ENCODE data around the gene CPLANE1.
"Not testable (repeated sequence)": the region's sequence is repeated elsewhere in the genome, so short reads cannot be mapped to it uniquely, and the experiment has no call there.

The CPLANE1 gene

DNA sequence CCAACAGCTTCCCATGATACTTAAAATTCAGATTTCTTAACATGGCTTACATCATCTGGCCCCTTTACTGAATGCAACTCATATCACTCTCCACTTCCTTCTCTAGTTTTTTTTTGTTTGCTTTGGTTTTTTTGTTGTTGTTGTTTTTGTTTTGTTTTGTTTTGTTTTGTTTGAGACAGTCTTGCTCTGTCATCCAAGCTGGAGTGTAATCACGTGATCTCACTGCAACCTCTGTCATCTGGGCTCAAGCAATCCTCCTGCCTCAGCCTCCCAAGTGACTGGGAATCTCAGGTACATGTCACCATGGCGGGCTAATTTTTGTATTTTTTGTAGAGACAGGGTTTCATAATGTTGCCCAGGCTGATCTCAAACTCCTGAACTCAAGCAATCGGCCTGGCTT lies 41.4 kb downstream of the CPLANE1 start:
- DNase-seq: no peak

DNA sequence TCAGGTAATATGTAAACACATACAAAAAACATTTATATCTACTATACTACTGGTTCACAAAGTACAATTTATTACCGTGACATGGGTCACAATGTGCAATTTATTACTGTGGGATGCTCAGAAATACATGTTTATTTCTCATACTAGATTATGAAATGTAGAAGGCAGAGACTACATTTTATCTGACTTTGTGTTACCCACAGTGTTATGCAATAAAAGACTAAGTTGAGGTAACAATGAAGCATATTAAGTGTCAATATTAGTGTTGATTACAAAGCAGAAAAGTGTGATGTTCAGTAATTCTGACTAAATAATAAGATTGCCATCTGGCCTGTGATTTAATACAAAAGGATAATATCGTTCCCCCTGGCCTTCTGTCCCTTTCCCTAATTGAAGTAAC lies 42.4 kb downstream of the CPLANE1 start:
- DNase-seq: no peak

GRCh38 chr5:37198842-37199241 lies 50.3 kb downstream of the CPLANE1 start:
- no peak for DNase-seq

DNA sequence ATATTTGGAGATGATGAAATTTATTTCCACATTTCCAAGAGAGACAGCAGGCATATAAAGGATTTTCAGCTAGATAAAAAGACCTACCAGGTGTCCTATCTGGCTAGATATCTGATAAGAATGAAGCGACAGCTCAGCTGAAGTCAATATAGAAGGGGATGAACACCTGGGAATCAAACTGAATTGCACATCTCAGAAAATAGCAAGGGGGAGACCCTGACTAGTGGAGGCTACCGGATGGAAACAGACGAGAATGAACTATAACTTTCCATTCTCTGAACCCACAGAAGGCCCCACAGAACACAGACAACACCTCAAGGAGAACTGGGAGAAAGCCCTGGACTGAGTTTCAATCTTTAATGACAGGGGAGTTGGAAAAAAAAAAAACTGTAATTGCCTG lies 51.1 kb downstream of the CPLANE1 start:
- DNase-seq: no peak

DNA sequence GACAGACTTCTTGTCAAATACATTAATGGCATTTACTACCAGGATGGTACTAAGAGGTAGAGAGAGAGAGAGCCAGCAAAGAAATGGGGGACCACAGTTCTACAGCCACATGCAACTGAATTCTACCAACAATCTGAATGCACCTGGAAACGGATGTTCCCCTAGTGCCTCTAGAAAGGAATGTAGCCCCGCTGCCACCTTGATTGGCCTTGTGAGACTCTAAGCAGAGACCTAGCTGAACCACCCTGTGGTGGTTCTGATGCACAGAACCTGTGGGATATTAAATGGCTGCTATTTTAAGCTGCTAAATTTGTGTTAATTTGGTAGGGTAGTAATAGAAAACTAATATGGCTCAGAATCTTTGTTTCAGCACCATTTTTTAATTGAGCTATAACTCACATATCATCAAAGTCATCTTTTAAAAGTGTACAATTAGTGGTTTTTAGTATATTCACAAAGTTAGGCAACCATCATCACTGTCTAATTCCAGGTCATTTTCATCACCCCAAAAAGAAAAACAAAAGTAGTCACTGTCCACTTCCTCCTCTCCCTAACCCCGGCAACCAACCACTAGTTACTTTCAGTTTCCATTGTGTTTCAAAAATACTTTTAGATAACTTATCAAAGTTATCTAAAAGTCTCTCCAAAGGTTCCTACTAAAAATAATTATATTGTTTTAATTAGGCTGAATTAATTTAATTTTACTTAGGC lies 51.7 kb downstream of the CPLANE1 start:
- DNase-seq: no peak

DNA sequence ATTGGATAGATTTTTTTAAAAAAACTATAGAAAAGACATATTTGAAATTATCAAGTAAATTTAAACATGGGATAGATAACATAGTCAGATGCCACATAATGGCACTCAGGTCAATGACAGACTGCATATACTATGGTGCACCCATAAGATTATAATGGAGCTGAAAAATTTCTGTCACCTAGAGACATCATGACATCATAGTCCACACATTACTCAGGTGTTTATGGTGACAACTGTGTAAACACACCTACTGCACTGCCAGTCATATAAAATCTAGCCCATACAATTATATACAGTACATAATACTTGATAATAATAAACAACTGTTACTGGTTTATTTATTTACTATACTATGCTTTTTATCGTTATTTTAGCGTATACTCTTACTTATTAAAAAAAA lies 58.6 kb downstream of the CPLANE1 start:
- DNase-seq: no peak

DNA sequence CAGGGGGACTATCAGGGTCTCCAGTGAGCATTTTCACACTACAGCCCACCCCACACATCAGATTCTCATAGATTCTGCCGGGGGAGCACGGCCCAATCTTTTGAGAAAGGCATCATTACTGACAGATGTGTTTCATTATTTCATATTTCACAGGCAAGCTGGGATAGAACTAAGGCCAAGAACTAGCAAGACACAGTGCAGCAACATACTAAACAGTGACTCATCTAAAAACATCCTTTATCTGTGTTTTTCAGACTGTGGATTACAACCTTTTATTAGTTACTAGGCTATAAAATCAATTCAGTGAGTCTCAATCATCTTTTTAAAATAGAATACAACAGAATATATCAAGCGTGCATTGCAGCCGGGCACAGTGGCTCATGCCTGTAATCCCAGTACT lies 59.8 kb downstream of the CPLANE1 start:
- no peak for DNase-seq

GRCh38 chr5:37187465-37187977 lies 61.7 kb downstream of the CPLANE1 start:
- no peak for DNase-seq

GRCh38 chr5:37184748-37185364 lies 64.3 kb downstream of the CPLANE1 start:
- no peak for DNase-seq

DNA sequence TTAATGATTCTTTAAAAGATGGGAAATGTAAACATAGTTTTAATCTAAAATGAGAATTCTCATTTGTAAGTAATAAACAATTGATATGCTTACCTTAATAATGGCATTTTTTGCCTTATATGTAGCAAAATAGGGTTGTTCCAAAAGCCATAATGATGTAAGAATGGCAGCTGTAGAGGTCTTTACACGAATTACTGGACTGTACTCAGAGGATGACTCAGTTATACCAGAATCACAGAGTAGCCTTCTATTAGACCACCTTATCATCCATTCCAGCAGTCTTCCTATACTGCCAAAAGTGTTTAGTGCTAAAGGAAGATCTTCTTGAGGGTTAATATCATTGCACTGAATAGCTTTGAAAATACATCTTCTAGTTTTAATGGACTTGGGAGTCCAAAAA lies 66.5 kb downstream of the CPLANE1 start:
- no peak for DNase-seq

DNA sequence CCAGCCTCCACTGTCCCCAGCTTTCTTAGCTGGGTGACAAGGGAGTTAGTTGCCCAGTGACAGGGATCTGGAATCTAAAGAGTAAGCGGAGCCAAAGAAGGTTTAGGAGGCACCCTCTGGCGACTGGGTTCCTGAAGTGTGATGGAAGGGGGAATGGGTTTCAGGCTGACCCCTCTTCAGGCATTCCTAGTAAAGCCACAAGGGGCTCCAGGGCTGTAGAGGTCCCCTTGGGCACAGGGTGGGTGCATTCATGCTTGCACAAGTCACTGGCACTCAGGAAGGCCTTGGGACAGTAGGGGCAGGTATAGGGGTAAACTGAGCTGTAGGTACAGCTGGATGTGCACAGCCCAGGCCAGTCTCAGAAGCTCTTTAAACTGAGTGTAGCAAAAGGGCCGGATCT lies 74.2 kb downstream of the CPLANE1 start:
- DNase-seq: no peak

DNA sequence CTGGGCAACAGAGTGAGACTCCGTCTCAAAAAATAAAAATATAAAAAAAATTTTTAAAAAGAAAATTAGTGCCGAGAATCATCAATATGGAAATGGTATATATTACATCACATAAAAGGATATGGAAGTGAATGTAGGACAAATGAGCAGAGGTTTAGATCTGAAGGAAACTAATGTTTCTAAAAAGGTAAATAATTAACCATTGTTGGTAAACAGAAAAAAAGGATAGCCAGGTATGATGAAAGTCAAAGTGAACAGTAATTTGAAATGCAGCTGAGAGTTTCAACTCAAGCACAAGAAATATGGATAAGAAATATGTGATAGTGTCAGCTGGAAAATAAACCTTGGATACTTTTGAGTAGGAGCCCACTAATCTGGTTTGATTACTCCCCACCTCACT lies 76.2 kb downstream of the CPLANE1 start:
- no peak for DNase-seq

- no peak for DNase-seq
These were observed 78.3 kb downstream of the CPLANE1 start for GRCh38 chr5:37170856-37171255.

DNA sequence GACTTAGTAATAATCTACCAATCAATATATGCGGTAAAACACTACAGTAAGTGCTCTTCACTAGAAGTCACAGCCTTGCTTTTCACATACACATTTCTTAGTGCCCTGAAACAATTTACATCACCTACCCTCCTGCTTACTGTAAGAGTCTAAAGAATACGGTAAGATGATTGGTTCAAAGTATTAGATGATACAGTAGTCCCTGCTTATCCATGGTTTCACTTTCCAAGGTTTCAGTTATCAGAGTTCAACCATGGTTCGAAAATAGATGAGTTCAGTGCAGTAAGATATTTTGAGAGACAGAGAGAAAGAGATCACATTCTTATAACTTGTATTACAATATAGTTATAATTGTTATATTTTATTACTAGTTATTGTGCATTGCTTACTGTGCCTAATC lies 83.0 kb downstream of the CPLANE1 start:
- DNase-seq: no peak

GRCh38 chr5:37165761-37166160 lies 83.4 kb downstream of the CPLANE1 start:
- DNase-seq: no peak

DNA sequence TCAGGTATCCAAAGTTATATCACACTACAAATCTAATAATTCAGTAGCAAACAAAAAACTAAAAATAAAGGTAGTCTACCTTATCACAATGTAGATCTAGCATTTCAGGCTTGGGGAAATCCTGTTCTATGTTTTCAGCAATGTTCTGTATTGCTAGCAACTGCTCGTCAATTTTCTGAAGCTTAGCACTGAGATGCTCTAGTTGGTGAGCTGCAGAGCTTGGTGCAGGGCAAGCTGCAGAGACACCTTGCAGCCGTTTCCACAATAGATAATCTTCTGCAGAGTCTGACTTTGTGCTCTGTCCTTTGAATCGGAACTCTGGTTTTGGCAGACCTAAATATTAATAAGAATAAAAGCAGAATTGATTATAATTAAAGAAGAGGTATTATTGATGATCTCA lies 95.5 kb downstream of the CPLANE1 start:
- DNase-seq: no peak

DNA sequence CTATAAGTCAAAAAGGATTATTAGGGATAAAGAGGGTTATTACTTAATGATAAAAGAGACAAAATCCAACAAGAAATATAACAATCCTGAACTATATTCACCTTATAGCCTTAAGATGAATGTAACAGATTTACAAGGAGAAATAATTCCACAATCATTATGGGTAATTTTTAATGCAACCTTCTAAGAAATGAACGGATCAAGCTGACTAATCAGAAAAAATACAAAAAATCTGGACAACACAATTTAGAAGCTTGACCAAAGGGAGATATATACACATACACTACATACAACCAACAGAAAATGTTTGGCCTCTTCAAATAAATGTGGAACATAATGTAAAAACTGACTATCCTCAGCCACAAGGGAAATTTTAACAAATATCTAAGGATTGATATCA lies 102.3 kb downstream of the CPLANE1 start:
- no peak for DNase-seq

DNA sequence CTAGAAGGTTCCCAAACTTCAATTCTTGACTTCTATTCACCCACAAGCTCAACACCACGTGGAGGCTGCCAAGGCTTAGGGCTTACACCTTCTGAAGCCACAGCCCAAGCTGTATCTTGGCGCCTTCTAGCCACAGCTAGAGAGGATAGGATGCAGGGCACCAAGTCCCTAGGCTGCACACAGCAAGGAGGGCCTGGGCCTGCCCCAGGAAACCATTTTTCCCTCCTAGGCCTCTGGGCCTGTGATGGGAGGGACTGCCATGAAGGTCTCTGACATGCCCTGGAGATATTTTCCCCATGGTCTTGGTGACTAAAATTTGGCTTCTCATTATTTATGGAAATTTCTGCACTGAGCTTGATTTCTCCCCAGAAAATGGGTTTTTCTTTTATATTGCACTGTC lies 112.5 kb downstream of the CPLANE1 start:
- no peak for DNase-seq

DNA sequence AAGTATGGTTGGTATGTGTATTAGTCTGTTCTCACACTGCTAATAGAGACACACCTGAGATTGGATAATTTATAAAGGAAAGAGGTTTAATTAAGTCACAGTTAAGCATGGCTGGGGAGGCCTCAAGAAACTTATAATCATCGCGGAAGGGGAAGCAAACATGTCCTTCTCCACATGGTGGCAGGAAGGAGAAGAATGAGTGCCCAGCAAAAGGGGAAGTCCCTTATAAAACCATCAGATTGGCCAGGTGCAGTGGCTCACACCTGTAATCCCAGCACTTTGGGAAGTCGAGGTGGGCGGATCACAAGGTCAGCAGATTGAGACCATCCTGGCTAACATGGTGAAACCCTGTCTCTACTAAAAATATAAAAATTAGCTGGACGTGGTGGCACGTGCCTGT lies 113.9 kb downstream of the CPLANE1 start:
- not testable (repeated sequence) for DNase-seq

DNA sequence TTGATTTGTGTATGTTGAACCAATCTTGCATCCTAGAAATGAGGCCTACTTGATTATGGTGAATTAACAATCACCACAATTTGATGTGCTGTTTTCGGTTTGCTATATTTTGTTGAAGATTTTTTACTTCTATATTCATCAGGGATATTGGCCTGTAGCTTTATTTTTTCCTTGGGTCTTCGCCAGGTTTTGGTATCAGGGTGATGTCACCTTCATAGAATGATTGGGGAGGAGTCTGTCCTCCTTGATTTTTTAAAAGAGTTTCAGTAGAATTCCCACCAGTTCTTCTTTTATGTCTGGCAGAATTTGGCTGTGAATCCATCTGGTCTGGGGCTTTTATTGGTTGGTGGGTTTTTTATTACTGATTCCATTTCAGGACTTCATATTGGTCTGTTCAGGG lies 115.2 kb downstream of the CPLANE1 start:
- no peak for DNase-seq

DNA sequence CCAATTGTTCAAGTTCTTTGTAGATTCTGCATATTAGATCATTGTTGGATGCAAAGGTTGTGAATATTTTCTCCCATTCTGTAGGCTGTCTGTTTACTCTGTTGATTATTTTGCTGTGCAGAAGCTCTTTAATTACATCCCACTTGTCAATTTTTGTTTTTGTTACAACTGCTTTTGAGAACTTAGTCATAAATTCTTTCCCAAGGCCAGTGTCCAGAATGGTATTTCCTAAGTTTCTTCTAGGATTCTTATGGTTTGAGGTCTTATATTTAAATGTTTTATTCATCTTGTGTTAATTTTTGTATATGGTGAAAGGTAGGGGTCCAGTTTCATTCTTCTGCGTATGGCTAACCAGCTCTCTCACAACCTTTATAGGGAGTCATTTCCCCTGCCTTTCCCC lies 116.5 kb downstream of the CPLANE1 start:
- no peak for DNase-seq

DNA sequence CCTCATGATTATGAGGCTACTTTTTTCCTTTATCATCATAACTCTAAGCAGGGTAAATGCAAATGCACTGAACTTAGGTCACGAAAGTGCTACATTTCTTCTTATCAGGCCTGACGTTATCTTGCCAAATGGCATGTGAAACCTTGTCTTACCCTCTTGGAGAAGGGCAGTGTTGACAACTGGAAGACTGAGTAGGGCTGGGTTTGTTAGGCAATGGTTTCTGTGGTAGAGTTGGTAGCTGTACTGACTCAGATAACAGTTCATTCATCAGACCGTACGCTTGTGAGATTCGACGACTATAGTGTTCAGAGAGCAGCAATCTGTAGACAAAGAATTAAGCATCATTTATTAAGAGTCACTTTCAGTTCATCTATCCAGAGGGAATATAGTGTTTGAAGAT lies 127.7 kb downstream of the CPLANE1 start:
- no peak for DNase-seq

GRCh38 chr5:37121027-37121426 lies 128.1 kb downstream of the CPLANE1 start:
- DNase-seq: no peak

- DNase-seq: no peak
These were observed 128.9 kb downstream of the CPLANE1 start for GRCh38 chr5:37120270-37120669.

DNA sequence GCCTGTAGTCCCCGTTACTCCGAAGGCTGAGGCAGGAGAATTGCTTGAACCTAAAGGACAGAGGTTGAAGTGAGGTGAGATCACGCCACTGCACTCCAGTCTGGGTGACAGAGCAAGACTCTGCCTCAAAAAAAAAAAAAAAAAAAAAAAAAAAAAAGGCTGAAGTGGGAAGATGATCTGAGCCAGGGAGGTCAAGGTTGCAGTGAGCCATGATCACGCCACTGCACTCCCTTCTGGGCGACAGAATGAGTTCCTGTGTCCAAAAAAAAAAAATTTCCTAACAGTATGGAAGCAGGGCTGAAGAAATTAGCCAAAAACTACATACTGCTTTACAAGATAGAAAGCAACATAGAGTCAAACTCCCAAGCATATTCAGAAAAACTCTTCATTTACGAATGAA lies 132.8 kb downstream of the CPLANE1 start:
- no peak for DNase-seq
